GM23338 (cell line): ENCODE data around the gene CEP131.

Source experiments
- CREB1 ChIP-seq: fragments of 250-450 bp; sonication (Bioruptor Pico); IDR thresholded peaks from 2 replicates; pipeline ENCODE4 v1.5.0; 2020; ENCODE audit warnings: low read depth, mild to moderate bottlenecking, moderate library complexity
- EZH2 ChIP-seq: fragments of 200-600 bp; sonication (generic); IDR thresholded peaks from one replicate; pipeline ENCODE4 v1.8.0; 2017; ENCODE audit warnings: antibody characterized with exemption, mild to moderate bottlenecking, low read depth; ENCODE audit not compliant: unreplicated experiment
- EZH2phosphoT487 ChIP-seq: fragments of 200-600 bp; sonication (generic); IDR thresholded peaks from one replicate; pipeline ENCODE4 v1.8.1; 2018; ENCODE audit warnings: antibody characterized with exemption; ENCODE audit not compliant: unreplicated experiment
- POLR2AphosphoS5 ChIP-seq: IDR thresholded peaks from 2 replicates; pipeline ENCODE4 v1.6.1; 2016; ENCODE audit warnings: antibody characterized with exemption, low read depth
- TF ChIP-seq, protein P1 (sequence below), 2 experiments: fragments of 200-600 bp in 1 of 2; sonication (generic) in 1 of 2; conservative IDR thresholded peaks; 2 replicates each; pipeline versions ENCODE4 v1.5.1 to v1.6.1; 2016 to 2017; ENCODE audit warnings: antibody characterized with exemption in 2 of 2, low read depth in 2 of 2, mild to moderate bottlenecking in 2 of 2, moderate library complexity in 1 of 2
- TF ChIP-seq, protein P2 (sequence below): IDR thresholded peaks from 2 replicates; pipeline ENCODE4 v1.6.1; 2016; ENCODE audit warnings: antibody characterized with exemption

DNA sequence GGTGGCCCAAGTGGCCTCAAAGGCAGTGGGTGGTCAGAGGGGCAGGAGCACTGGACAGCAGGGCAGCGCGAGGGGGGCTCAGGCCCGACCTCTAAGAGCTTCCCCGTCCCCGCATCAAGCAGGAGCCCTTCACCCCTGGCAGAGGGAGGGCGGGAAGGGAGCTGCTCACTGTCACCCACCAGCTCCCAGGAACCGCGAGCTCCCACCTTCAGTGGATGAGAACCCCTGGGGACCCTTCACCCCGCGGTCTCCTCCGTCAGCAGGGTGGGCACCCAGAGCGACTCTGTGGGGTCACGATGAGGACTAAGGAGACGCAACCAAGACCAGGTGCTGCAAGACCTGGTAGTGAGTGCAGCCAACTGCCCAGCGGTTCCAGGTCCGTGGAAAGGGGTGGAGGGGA is 13.6 kb downstream of the CEP131 start:
- TF ChIP-seq, protein P1, sequence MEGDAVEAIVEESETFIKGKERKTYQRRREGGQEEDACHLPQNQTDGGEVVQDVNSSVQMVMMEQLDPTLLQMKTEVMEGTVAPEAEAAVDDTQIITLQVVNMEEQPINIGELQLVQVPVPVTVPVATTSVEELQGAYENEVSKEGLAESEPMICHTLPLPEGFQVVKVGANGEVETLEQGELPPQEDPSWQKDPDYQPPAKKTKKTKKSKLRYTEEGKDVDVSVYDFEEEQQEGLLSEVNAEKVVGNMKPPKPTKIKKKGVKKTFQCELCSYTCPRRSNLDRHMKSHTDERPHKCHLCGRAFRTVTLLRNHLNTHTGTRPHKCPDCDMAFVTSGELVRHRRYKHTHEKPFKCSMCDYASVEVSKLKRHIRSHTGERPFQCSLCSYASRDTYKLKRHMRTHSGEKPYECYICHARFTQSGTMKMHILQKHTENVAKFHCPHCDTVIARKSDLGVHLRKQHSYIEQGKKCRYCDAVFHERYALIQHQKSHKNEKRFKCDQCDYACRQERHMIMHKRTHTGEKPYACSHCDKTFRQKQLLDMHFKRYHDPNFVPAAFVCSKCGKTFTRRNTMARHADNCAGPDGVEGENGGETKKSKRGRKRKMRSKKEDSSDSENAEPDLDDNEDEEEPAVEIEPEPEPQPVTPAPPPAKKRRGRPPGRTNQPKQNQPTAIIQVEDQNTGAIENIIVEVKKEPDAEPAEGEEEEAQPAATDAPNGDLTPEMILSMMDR (conservative IDR thresholded peaks at IDR 0.05; ENCODE audit: low read depth in 2 of 2): no peak
- TF ChIP-seq POLR2AphosphoS5 (no peak), EZH2 (no peak), EZH2phosphoT487 (no peak), CREB1 (CRISPR knock-in tag) (no peak)
- TF ChIP-seq, protein P2, sequence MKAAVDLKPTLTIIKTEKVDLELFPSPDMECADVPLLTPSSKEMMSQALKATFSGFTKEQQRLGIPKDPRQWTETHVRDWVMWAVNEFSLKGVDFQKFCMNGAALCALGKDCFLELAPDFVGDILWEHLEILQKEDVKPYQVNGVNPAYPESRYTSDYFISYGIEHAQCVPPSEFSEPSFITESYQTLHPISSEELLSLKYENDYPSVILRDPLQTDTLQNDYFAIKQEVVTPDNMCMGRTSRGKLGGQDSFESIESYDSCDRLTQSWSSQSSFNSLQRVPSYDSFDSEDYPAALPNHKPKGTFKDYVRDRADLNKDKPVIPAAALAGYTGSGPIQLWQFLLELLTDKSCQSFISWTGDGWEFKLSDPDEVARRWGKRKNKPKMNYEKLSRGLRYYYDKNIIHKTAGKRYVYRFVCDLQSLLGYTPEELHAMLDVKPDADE: no peak
